NCI-H510A treated with DMSO at 0.1 percent for 48 hours (cell line): Measurements from ENCODE around the gene STARD3NL.
"Not testable (repeated sequence)": the region's sequence is repeated elsewhere in the genome, so short reads cannot be mapped to it uniquely, and the experiment has no call there.

Experiments used
- DNase-seq: peaks from one replicate; lab custom pipeline; 2025; lab: John Stamatoyannopoulos, UW

Gene STARD3NL

GRCh38 chr7:38223306-38223705 is 45.3 kb downstream of the STARD3NL start:
- no peak for DNase-seq

GRCh38 chr7:38224392-38224791 is 46.3 kb downstream of the STARD3NL start:
- DNase-seq, result no peak

- DNase-seq, result no peak
Measured at GRCh38 chr7:38229386-38229785, 51.3 kb downstream of the STARD3NL start.

- DNase-seq, result no peak
Measured at GRCh38 chr7:38229884-38230642, 52.0 kb downstream of the STARD3NL start.

- DNase-seq, result no peak
Measured at GRCh38 chr7:38232502-38233366, 54.7 kb downstream of the STARD3NL start.

GRCh38 chr7:38234759-38235158 is 56.7 kb downstream of the STARD3NL start:
- not testable (repeated sequence) for DNase-seq

- no peak for DNase-seq
Measured at GRCh38 chr7:38235606-38236005, 57.6 kb downstream of the STARD3NL start.

GRCh38 chr7:38239129-38239528 is 61.1 kb downstream of the STARD3NL start:
- DNase-seq, result not testable (repeated sequence)

- no peak for DNase-seq
Measured at GRCh38 chr7:38241071-38241470, 63.0 kb downstream of the STARD3NL start.

GRCh38 chr7:38242814-38243213 is 64.8 kb downstream of the STARD3NL start:
- DNase-seq, result no peak

- not testable (repeated sequence) for DNase-seq
Measured at GRCh38 chr7:38243345-38243744, 65.3 kb downstream of the STARD3NL start.

GRCh38 chr7:38244516-38244915 is 66.5 kb downstream of the STARD3NL start:
- no peak for DNase-seq

GRCh38 chr7:38245409-38245977 is 67.4 kb downstream of the STARD3NL start:
- DNase-seq, result no peak

- DNase-seq, result no peak
Measured at GRCh38 chr7:38248069-38248567, 70.1 kb downstream of the STARD3NL start.

- DNase-seq, result not testable (repeated sequence)
Measured at GRCh38 chr7:38249849-38250248, 71.8 kb downstream of the STARD3NL start.

- no peak for DNase-seq
Measured at GRCh38 chr7:38257350-38257677, 79.3 kb downstream of the STARD3NL start.

GRCh38 chr7:38259157-38259556 is 81.1 kb downstream of the STARD3NL start:
- DNase-seq, result not testable (repeated sequence)

GRCh38 chr7:38261601-38262000 is 83.6 kb downstream of the STARD3NL start:
- DNase-seq, result not testable (repeated sequence)

GRCh38 chr7:38262026-38262425 is 84.0 kb downstream of the STARD3NL start:
- not testable (repeated sequence) for DNase-seq

- no peak for DNase-seq
Measured at GRCh38 chr7:38262545-38262944, 84.5 kb downstream of the STARD3NL start.

GRCh38 chr7:38263274-38263673 is 85.2 kb downstream of the STARD3NL start:
- DNase-seq, result not testable (repeated sequence)

- DNase-seq, result not testable (repeated sequence)
Measured at GRCh38 chr7:38264602-38265001, 86.6 kb downstream of the STARD3NL start.

GRCh38 chr7:38265958-38266357 is 87.9 kb downstream of the STARD3NL start:
- not testable (repeated sequence) for DNase-seq
